Body of pancreas (tissue), 4 donors: ENCODE results near the gene MAP2K5. TPM values are rescaled to one million over a fixed set of nuclear protein-coding genes. Genes with fewer than 3 reads are reported as not detected.

ENCODE experiments used
- ATAC-seq: fragments of 150-250 bp; one replicate; pipeline ENCODE4 v1.9.1; 2016
- DNase-seq, 4 donors: peaks; one replicate each; pipeline ENCODE4 v3.0.0-alpha.2; 2019
- H3K27ac ChIP-seq, 4 donors: fragments of 200-600 bp; sonication (generic); 1 replicate in 3 of 4; 2 replicates in 1 of 4; pipeline versions ENCODE4 v1.5.1 to v1.6.1; 2016 to 2019; ENCODE audit warnings: mild to moderate bottlenecking in 1 of 4, mixed read lengths in 1 of 4, moderate library complexity in 1 of 4
- H3K27me3 ChIP-seq, 2 donors: fragments of 200-600 bp; sonication (generic); one replicate each; pipeline ENCODE4 v1.6.0; 2016; ENCODE audit warnings: mild to moderate bottlenecking in 1 of 2
- H3K36me3 ChIP-seq, 2 donors: fragments of 200-600 bp; sonication (generic); replicated peaks in 1 of 2; 2 replicates each; pipeline ENCODE4 v1.5.1; 2016; ENCODE audit warnings: low read depth in 2 of 2; ENCODE audit not compliant: insufficient read depth in 1 of 2
- H3K4me1 ChIP-seq: fragments of 200-600 bp; sonication (generic); one replicate; pipeline ENCODE4 v1.6.0; 2016
- H3K4me3 ChIP-seq, 2 donors: fragments of 200-600 bp; sonication (generic); 1 replicate in 1 of 2; 2 replicates in 1 of 2; pipeline ENCODE4 v1.5.1; 2016 to 2019
- H3K9me3 ChIP-seq, 3 donors: fragments of 200-600 bp; sonication (generic); 1 replicate in 2 of 3; 2 replicates in 1 of 3; pipeline ENCODE4 v1.5.1; 2016
- POLR2A ChIP-seq, 3 donors: fragments of 450-650 bp; IDR thresholded peaks; one replicate each; pipeline ENCODE4 v1.6.1; 2016; ENCODE audit warnings: antibody characterized with exemption in 3 of 3, mild to moderate bottlenecking in 2 of 3
- WGBS, 2 donors: methylation state at CpG; one replicate each; pipeline ENCODE4 v1.1.5; 2017; 5-methylcytosine and 5-hydroxymethylcytosine counted together
- intact Hi-C: fragments of 100-400 bp; cut with DNase I; formaldehyde crosslinking; loops from one replicate; pipeline ENCODE4 v1.15.1; 2023
- total RNA-seq, 2 donors: library from RNA; depleted of rRNA; stranded (reverse); fragments of >200 nt; gene quantifications; one replicate each; pipeline ENCODE4 v1.1.0, GENCODE V29; 2016
- TF ChIP-seq, protein P1 (sequence below), 7 experiments: fragments of 450-650 bp in 4 of 7; fragments of 200-600 bp in 3 of 7; sonication (generic) in 3 of 7; IDR thresholded peaks; one replicate each; pipeline ENCODE4 v1.5.1; 2016 to 2019; ENCODE audit warnings: antibody characterized with exemption in 7 of 7

The MAP2K5 gene
- total RNA-seq, 2 donors from 2014 or later, result 2.6 to 10.9 TPM

GRCh38 chr15:67607329-67607728 is 64.8 kb downstream of the MAP2K5 start:
- WGBS, 2 donors, result 89 to 91% methylated on average over 4 of the region's 4 CpGs
- DNase-seq, result no peak
- H3K27me3 ChIP-seq, result no peaks in the 10 kb centered on the region
- intact Hi-C loops, result no loop called here
- H3K9me3 ChIP-seq, result no peaks in the 10 kb centered on the region
- TF ChIP-seq POLR2A (IDR thresholded peaks at IDR 0.05), result no peak
- peaks cover 12% of the 10 kb centered on the region for H3K4me1 ChIP-seq
- no peak overlapping the region for H3K4me3 ChIP-seq
- no peaks in the 10 kb centered on the region for H3K36me3 ChIP-seq
- no peak for ATAC-seq
- H3K27ac ChIP-seq, result no peak overlapping the region

DNA sequence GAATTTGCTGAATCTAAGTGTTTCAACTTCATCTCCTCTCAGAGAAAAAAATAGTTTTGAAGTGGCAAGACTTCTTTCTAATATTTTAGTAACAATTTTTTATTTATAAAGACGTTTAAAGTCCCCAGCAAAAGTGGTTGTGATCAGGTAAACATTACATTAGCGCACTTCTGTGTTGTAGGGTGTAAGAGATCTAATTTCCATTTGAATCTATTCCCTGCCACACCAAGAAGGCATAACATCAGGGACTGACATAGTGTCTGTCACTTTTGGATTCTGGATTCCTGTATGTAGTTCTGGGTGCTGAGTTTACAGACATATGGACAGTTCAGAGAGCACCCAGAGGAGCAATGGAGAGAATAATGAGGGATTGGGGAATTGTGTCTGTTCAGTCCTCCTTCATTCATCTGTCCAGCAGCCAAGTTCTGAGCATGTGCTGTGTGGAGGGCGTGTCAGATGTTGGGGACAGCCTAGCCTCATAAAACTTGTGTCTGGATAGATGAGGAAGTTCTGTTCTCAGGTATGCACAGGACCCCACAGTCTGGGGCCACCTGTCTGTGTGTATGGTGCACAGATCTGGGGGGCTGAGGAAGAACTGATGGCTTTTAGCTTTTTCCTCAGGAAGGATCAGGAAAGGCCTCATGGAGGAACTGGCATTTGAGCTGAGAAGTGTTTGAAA is 65.6 kb downstream of the MAP2K5 start:
- intact Hi-C loops, result no loop called here
- Histone ChIP-seq H3K9me3 (no peaks in the 10 kb centered on the region), H3K4me3 (no peak overlapping the region), H3K36me3 (no peaks in the 10 kb centered on the region), H3K4me1 (peaks cover 20% of the 10 kb centered on the region), H3K27ac (no peak overlapping the region), H3K27me3 (no peaks in the 10 kb centered on the region)
- TF ChIP-seq, protein P1, sequence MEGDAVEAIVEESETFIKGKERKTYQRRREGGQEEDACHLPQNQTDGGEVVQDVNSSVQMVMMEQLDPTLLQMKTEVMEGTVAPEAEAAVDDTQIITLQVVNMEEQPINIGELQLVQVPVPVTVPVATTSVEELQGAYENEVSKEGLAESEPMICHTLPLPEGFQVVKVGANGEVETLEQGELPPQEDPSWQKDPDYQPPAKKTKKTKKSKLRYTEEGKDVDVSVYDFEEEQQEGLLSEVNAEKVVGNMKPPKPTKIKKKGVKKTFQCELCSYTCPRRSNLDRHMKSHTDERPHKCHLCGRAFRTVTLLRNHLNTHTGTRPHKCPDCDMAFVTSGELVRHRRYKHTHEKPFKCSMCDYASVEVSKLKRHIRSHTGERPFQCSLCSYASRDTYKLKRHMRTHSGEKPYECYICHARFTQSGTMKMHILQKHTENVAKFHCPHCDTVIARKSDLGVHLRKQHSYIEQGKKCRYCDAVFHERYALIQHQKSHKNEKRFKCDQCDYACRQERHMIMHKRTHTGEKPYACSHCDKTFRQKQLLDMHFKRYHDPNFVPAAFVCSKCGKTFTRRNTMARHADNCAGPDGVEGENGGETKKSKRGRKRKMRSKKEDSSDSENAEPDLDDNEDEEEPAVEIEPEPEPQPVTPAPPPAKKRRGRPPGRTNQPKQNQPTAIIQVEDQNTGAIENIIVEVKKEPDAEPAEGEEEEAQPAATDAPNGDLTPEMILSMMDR (IDR thresholded peaks at IDR 0.05), result no peak
- no peak for TF ChIP-seq POLR2A (IDR thresholded peaks at IDR 0.05)
- no peak for DNase-seq
- WGBS, 2 donors, result 88 to 94% methylated on average over 3 of the region's 3 CpGs
- no peak for ATAC-seq

DNA sequence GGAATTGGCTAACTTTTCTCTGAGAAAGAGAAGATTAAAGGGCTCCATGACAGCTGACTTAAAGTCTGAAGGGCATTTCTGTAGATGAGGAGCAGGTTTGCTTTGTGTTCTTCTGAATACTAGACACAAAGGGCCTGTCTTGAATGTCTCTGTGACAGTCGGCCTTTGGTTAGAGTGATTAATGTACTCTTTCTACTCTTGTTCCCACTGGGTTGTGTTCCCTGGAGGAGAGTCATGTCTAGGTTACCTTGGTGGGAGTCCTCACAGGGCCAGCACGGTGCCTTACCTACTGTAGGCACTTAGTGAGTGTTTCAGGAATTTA is 66.1 kb downstream of the MAP2K5 start:
- intact Hi-C loops, result no loop called here
- Histone ChIP-seq H3K27ac (no peak overlapping the region), H3K36me3 (no peaks in the 10 kb centered on the region), H3K27me3 (no peaks in the 10 kb centered on the region), H3K9me3 (no peaks in the 10 kb centered on the region), H3K4me1 (peaks cover 22% of the 10 kb centered on the region), H3K4me3 (no peak overlapping the region)
- whole genome bisulfite sequencing, 2 donors, result 89 to 94% methylated on average over 2 of the region's 2 CpGs
- ATAC-seq (no peak), DNase-seq (no peak)
- TF ChIP-seq, protein P1 (IDR thresholded peaks at IDR 0.05), result no peak
- TF ChIP-seq POLR2A (IDR thresholded peaks at IDR 0.05), result no peak

- Histone ChIP-seq H3K9me3 (no peaks in the 10 kb centered on the region), H3K4me3 (no peak overlapping the region), H3K36me3 (no peaks in the 10 kb centered on the region), H3K27me3 (no peaks in the 10 kb centered on the region), H3K4me1 (peaks cover 29% of the 10 kb centered on the region), H3K27ac (peak overlapping the region in 1 of 4 donors; percentile 3)
- intact Hi-C loops, result no loop called here
- ATAC-seq (peak; percentile 83), DNase-seq (peak in 1 of 4 donors; percentile 23)
- 49 to 52% methylated on average over 6 of the region's 6 CpGs for WGBS, 2 donors
- no peak for TF ChIP-seq POLR2A (IDR thresholded peaks at IDR 0.05)
- TF ChIP-seq, protein P1 (IDR thresholded peaks at IDR 0.05), result no peak
These were observed 69.2 kb downstream of the MAP2K5 start for GRCh38 chr15:67611370-67612369.

GRCh38 chr15:67613211-67613610 is 70.7 kb downstream of the MAP2K5 start:
- no peaks in the 10 kb centered on the region for H3K36me3 ChIP-seq
- no peaks in the 10 kb centered on the region for H3K9me3 ChIP-seq
- H3K27ac ChIP-seq, result no peak overlapping the region
- no peak overlapping the region for H3K4me3 ChIP-seq
- H3K4me1 ChIP-seq, result peaks cover 29% of the 10 kb centered on the region
- intact Hi-C loops, result no loop called here
- DNase-seq (no peak), ATAC-seq (no peak)
- no peak for TF ChIP-seq POLR2A (IDR thresholded peaks at IDR 0.05)
- TF ChIP-seq, protein P1 (IDR thresholded peaks at IDR 0.05), result no peak
- 31 to 41% methylated on average over 1 of the region's 1 CpG for WGBS, 2 donors
- H3K27me3 ChIP-seq, result no peaks in the 10 kb centered on the region
